Upper lobe of left lung (tissue), 4 donors: ENCODE data around the gene SIKE1.
"Not testable (repeated sequence)": the region's sequence is repeated elsewhere in the genome, so short reads cannot be mapped to it uniquely, and the experiment has no call there.

Experiments
- CTCF ChIP-seq, 6 experiments: fragments of 450-650 bp in 4 of 6; fragments of 200-600 bp in 2 of 6; sonication (generic) in 2 of 6; IDR thresholded peaks; one replicate each; pipeline ENCODE4 v1.5.1; 2016 to 2019; ENCODE audit warnings: antibody characterized with exemption in 6 of 6
- EP300 ChIP-seq, 4 donors: sonication (generic); formaldehyde crosslinking; IDR thresholded peaks; one replicate each; pipeline ENCODE4 v1.5.1; 2017; ENCODE audit warnings: antibody characterized with exemption in 4 of 4, control low read depth in 2 of 4
- POLR2A ChIP-seq, 4 donors: fragments of 450-650 bp; IDR thresholded peaks; one replicate each; pipeline ENCODE4 v1.5.1; 2016 to 2017; ENCODE audit warnings: antibody characterized with exemption in 4 of 4, mild to moderate bottlenecking in 2 of 4
- POLR2AphosphoS5 ChIP-seq, 2 donors: sonication (generic); formaldehyde crosslinking; IDR thresholded peaks; one replicate each; pipeline ENCODE4 v1.5.1; 2017; ENCODE audit warnings: antibody characterized with exemption in 2 of 2

- not testable (repeated sequence) for TF ChIP-seq CTCF, POLR2A, EP300, POLR2AphosphoS5 (IDR thresholded peaks at IDR 0.05)
Measured at GRCh38 chr1:114776726-114777125, 3.8 kb downstream of the SIKE1 start.
